ENCODE results near the gene ECE2. TPM values are rescaled to one million over a fixed set of nuclear protein-coding genes. Genes with fewer than 3 reads are reported as not detected.
"Not testable (repeated sequence)": the region's sequence is repeated elsewhere in the genome, so short reads cannot be mapped to it uniquely, and the experiment has no call there.

Gene ECE2
- total RNA-seq, 1 experiment from 2014 or later, result not detected

- no peak for TF ChIP-seq TCF7L2 (IDR thresholded peaks at IDR 0.05; ENCODE audit: low read depth, low read length)
- TF ChIP-seq SIN3A (IDR thresholded peaks at IDR 0.05; ENCODE audit: borderline replicate concordance, insufficient read depth, low read depth, low read length), result 0 out of 2 replicates have a peak, but pooled peaks have one; percentile 11
- H3K4me3 ChIP-seq (ENCODE audit: low read depth in 2 of 2, low read length in 2 of 2), result peak overlapping the region; percentile 47 to 54
- BruUV-seq (replicated peaks), result no TSS peak
- no peaks in the 10 kb centered on the region for H3K36me3 ChIP-seq (ENCODE audit: control insufficient read depth, insufficient read depth, low read length)
- 0 out of 2 replicates have a peak, but pooled peaks cover 4% of the 10 kb centered on the region for H3K4me1 ChIP-seq (ENCODE audit: control insufficient read depth, insufficient read depth, low read length)
- ATAC-seq (peak; percentile 58), DNase-seq (ENCODE audit: low read depth, low spot score) (no peak)
- POLR2A ChIA-PET, result no interaction called here
- no peaks in the 10 kb centered on the region for H3K9me3 ChIP-seq (ENCODE audit: control insufficient read depth, insufficient read depth, low read depth, low read length)
- intact Hi-C loops (cut with micrococcal nuclease; ENCODE audit: unreplicated experiment) (no loop called here), in situ Hi-C loops (cut with HindIII; ENCODE audit: low pct_unique_long_range_greater_than_20kb, low sequenced_read_pairs) (no loop called here)
- no peaks in the 10 kb centered on the region; the same call in 1 of the 2 replicates for H3K27me3 ChIP-seq (ENCODE audit: control insufficient read depth, insufficient read depth, low read length)
- no peak overlapping the region; the same call in 1 of the 2 replicates for H3K27ac ChIP-seq (ENCODE audit: low read length)
- CTCF ChIA-PET, result interaction anchor here (1.8 kb wide), 1 partner anchor 12 kb away, joined by 5 read pairs; the partner anchor contains the start of gene EEF1AKMT4
Measured at GRCh38 chr3:184261854-184262763, 13.7 kb upstream of the ECE2 start.

- H3K36me3 ChIP-seq (ENCODE audit: control insufficient read depth, insufficient read depth, low read length), result no peaks in the 10 kb centered on the region
- BruUV-seq (replicated peaks), result no TSS peak
- ATAC-seq, result no peak
- intact Hi-C loops (cut with micrococcal nuclease; ENCODE audit: unreplicated experiment) (no loop called here), in situ Hi-C loops (cut with HindIII; ENCODE audit: low pct_unique_long_range_greater_than_20kb, low sequenced_read_pairs) (no loop called here)
- no peak overlapping the region for H3K27ac ChIP-seq (ENCODE audit: low read length)
- H3K4me1 ChIP-seq (ENCODE audit: control insufficient read depth, insufficient read depth, low read length), result 0 out of 2 replicates have a peak, but pooled peaks cover 4% of the 10 kb centered on the region
- H3K4me3 ChIP-seq (ENCODE audit: low read depth in 2 of 2, low read length in 2 of 2), result no peak overlapping the region
- no peak for DNase-seq (ENCODE audit: low read depth, low spot score)
- ChIA-PET CTCF (interaction anchor here (0.7 kb wide), 1 partner anchor 9 kb away, joined by 3 read pairs; no protein-coding TSS in a partner anchor), POLR2A (no interaction called here)
- TF ChIP-seq REST (IDR thresholded peaks at IDR 0.05; ENCODE audit: insufficient read depth in 1 of 2, low read depth in 2 of 2, low read length in 1 of 2) (no peak), TCF7L2 (IDR thresholded peaks at IDR 0.05; ENCODE audit: low read depth, low read length) (no peak), CTCF (IDR thresholded peaks at IDR 0.05) (no peak)
- no peaks in the 10 kb centered on the region; the same call in 1 of the 2 replicates for H3K27me3 ChIP-seq (ENCODE audit: control insufficient read depth, insufficient read depth, low read length)
- H3K9me3 ChIP-seq (ENCODE audit: control insufficient read depth, insufficient read depth, low read depth, low read length), result no peaks in the 10 kb centered on the region
Measured at GRCh38 chr3:184262764-184263179, 13.1 kb upstream of the ECE2 start.

GRCh38 chr3:184267249-184267648 lies 8.6 kb upstream of the ECE2 start:
- H3K4me3 ChIP-seq (ENCODE audit: low read depth in 2 of 2, low read length in 2 of 2); intact Hi-C loops (cut with micrococcal nuclease; ENCODE audit: unreplicated experiment); H3K9me3 ChIP-seq (ENCODE audit: control insufficient read depth, insufficient read depth, low read depth, low read length); CTCF ChIA-PET; H3K4me1 ChIP-seq (ENCODE audit: control insufficient read depth, insufficient read depth, low read length); BruUV-seq (replicated peaks); H3K36me3 ChIP-seq (ENCODE audit: control insufficient read depth, insufficient read depth, low read length); DNase-seq (ENCODE audit: low read depth, low spot score); H3K27ac ChIP-seq (ENCODE audit: low read length); in situ Hi-C loops (cut with HindIII; ENCODE audit: low pct_unique_long_range_greater_than_20kb, low sequenced_read_pairs); H3K27me3 ChIP-seq (ENCODE audit: control insufficient read depth, insufficient read depth, low read length); ATAC-seq: not testable (repeated sequence)
- POLR2A ChIA-PET, result interaction anchor here (0.6 kb wide), 1 partner anchor 570 kb away, joined by 3 read pairs; the partner anchor contains the start of gene YEATS2
